OCI-LY7 (cell line): Measurements from ENCODE around the gene CAMKK1. TPM values are rescaled to one million over a fixed set of nuclear protein-coding genes. Genes with fewer than 3 reads are reported as not detected.

Experiments
- BruUV-seq: library from RNA; stranded (reverse); fragments of 400-500 nt; replicated peaks from 2 replicates; lab custom pipeline; 2021; lab: Mats Ljungman, UMichigan
- CTCF ChIA-PET: fragments of 300-600 bp; sonication (Branson Sonifier 250); formaldehyde crosslinking; loops from one replicate; lab custom pipeline; 2022; ENCODE audit warnings: antibody characterized with exemption; ENCODE audit not compliant: unreplicated experiment; lab: Charles Lee
- POLR2A ChIA-PET: fragments of 300-600 bp; sonication (Branson Sonifier 250); formaldehyde crosslinking; loops from one replicate; lab custom pipeline; 2022; ENCODE audit warnings: antibody characterized with exemption; lab: Charles Lee
- DNase-seq: peaks from one replicate; pipeline ENCODE4 v3.0.0-alpha.2; 2015; ENCODE audit warnings: low spot score
- H2AFZ ChIP-seq: fragments of 200-600 bp; sonication (generic), shearing (Covaris generic); 2 replicates; pipeline ENCODE4 v1.6.1; 2014; ENCODE audit warnings: mild to moderate bottlenecking, antibody characterized with exemption, low read length, moderate library complexity
- H3K27ac ChIP-seq: fragments of 200-600 bp; sonication (generic); 2 replicates; pipeline ENCODE4 v1.5.1; 2014; ENCODE audit warnings: mixed run types, low read depth, mild to moderate bottlenecking, moderate library complexity, low read length, inconsistent platforms; ENCODE audit not compliant: poor library complexity, severe bottlenecking
- H3K36me3 ChIP-seq: fragments of 200-600 bp; sonication (generic); 2 replicates; pipeline ENCODE4 v1.6.1; 2014; ENCODE audit warnings: mild to moderate bottlenecking, antibody characterized with exemption, low read length, moderate library complexity, mixed read lengths; ENCODE audit not compliant: insufficient read depth
- H3K4me1 ChIP-seq: fragments of 200-600 bp; sonication (generic); 2 replicates; pipeline ENCODE4 v1.5.1; 2014; ENCODE audit warnings: mild to moderate bottlenecking, low read length; ENCODE audit not compliant: insufficient read depth, poor library complexity, severe bottlenecking
- H3K4me2 ChIP-seq: fragments of 200-600 bp; sonication (generic); 2 replicates; pipeline ENCODE4 v1.6.1; 2014; ENCODE audit warnings: mild to moderate bottlenecking, low read length
- H3K4me3 ChIP-seq: fragments of 200-600 bp; sonication (generic); 2 replicates; pipeline ENCODE4 v1.5.1; 2014; ENCODE audit warnings: mild to moderate bottlenecking, low read depth, low read length; ENCODE audit not compliant: poor library complexity, severe bottlenecking
- H3K79me2 ChIP-seq: fragments of 200-600 bp; sonication (generic); 2 replicates; pipeline ENCODE4 v1.6.1; 2016; ENCODE audit warnings: low read depth, mild to moderate bottlenecking, low read length, moderate library complexity, mixed read lengths; ENCODE audit not compliant: insufficient read depth
- H3K9me2 ChIP-seq: fragments of 200-600 bp; sonication (generic); 2 replicates; pipeline ENCODE4 v1.6.1; 2016; ENCODE audit warnings: mild to moderate bottlenecking, low read length, mixed read lengths; ENCODE audit not compliant: insufficient read depth
- H3K9me3 ChIP-seq: fragments of 200-600 bp; sonication (generic); 2 replicates; pipeline ENCODE4 v1.6.1; 2014; ENCODE audit warnings: mild to moderate bottlenecking, mixed run types, low read length, mixed read lengths
- H4K20me1 ChIP-seq: fragments of 200-600 bp; sonication (generic); 2 replicates; pipeline ENCODE4 v1.6.1; 2014; ENCODE audit warnings: mild to moderate bottlenecking, antibody characterized with exemption, low read length, moderate library complexity, mixed read lengths; ENCODE audit not compliant: insufficient read depth
- CTCF ChIP-seq: fragments of 200-600 bp; sonication (generic); conservative IDR thresholded peaks from 2 replicates; pipeline ENCODE4 v1.5.1; 2014; ENCODE audit warnings: mild to moderate bottlenecking, antibody characterized with exemption, low read length, moderate library complexity, mixed read lengths
- EZH2phosphoT487 ChIP-seq: fragments of 200-600 bp; sonication (generic); IDR thresholded peaks from 2 replicates; pipeline ENCODE4 v1.6.1; 2018; ENCODE audit warnings: low read depth, borderline replicate concordance, mild to moderate bottlenecking, mixed run types, antibody characterized with exemption, low read length, moderate library complexity, mixed read lengths
- intact Hi-C: fragments of 100-400 bp; cut with micrococcal nuclease; formaldehyde crosslinking; loops from one replicate; pipeline ENCODE4 v1.10.0; 2022; ENCODE audit not compliant: unreplicated experiment
- total RNA-seq, 2 experiments: library from RNA; depleted of rRNA in 1 of 2; stranded (reverse); fragments of >200 nt in 1 of 2; shearing (Covaris generic) in 1 of 2; gene quantifications; 2 replicates each; pipeline ENCODE4 v1.2.3, GENCODE V29; 2014 to 2022

The CAMKK1 gene
- total RNA-seq, 2 experiments from 2014 or later, result 2.7 TPM

- H3K79me2 ChIP-seq, result no peaks in the 10 kb centered on the region
- POLR2A ChIA-PET, result no interaction called here
- no peaks in the 10 kb centered on the region for H3K9me2 ChIP-seq
- DNase-seq, result no peak
- BruUV-seq, result no TSS peak
- no peaks in the 10 kb centered on the region for H4K20me1 ChIP-seq
- TF ChIP-seq EZH2phosphoT487, result no peak
- no peak for TF ChIP-seq CTCF
- H3K4me3 ChIP-seq, result no peak overlapping the region
- peaks cover 97% of the 10 kb centered on the region for H3K36me3 ChIP-seq
- no peak overlapping the region for H3K4me2 ChIP-seq
- H3K27ac ChIP-seq, result no peak overlapping the region
- no peaks in the 10 kb centered on the region for H3K4me1 ChIP-seq
- CTCF ChIA-PET, result no interaction called here
- intact Hi-C loops, result no loop called here
- H3K9me3 ChIP-seq, result no peaks in the 10 kb centered on the region
- H2AFZ ChIP-seq, result no peak overlapping the region
Measured at GRCh38 chr17:3929764-3930163, 36.9 kb upstream of the CAMKK1 start.

GRCh38 chr17:3929181-3929580 lies 36.3 kb upstream of the CAMKK1 start:
- CTCF ChIA-PET, result no interaction called here
- Histone ChIP-seq H3K36me3 (peaks cover 97% of the 10 kb centered on the region), H3K9me3 (no peaks in the 10 kb centered on the region), H3K9me2 (no peaks in the 10 kb centered on the region), H3K4me1 (no peaks in the 10 kb centered on the region), H3K27ac (no peak overlapping the region), H3K4me2 (no peak overlapping the region), H3K79me2 (no peaks in the 10 kb centered on the region), H4K20me1 (no peaks in the 10 kb centered on the region), H2AFZ (no peak overlapping the region), H3K4me3 (no peak overlapping the region)
- DNase-seq, result no peak
- intact Hi-C loops, result no loop called here
- no TSS peak for BruUV-seq
- POLR2A ChIA-PET, result interaction anchor here (0.6 kb wide), 1 partner anchor 9 kb away, joined by 3 read pairs; no protein-coding TSS in a partner anchor
- TF ChIP-seq CTCF (no peak), EZH2phosphoT487 (no peak)

- no peak for DNase-seq
- no peak for TF ChIP-seq EZH2phosphoT487
- Histone ChIP-seq H3K4me1 (peaks cover under 1% of the 10 kb centered on the region), H3K36me3 (peaks cover 96% of the 10 kb centered on the region), H3K4me3 (no peak overlapping the region), H2AFZ (no peak overlapping the region), H4K20me1 (no peaks in the 10 kb centered on the region), H3K79me2 (no peaks in the 10 kb centered on the region), H3K27ac (no peak overlapping the region), H3K9me2 (no peaks in the 10 kb centered on the region), H3K9me3 (no peaks in the 10 kb centered on the region), H3K4me2 (no peak overlapping the region)
- no TSS peak for BruUV-seq
- ChIA-PET CTCF (no interaction called here), POLR2A (no interaction called here)
- intact Hi-C loops, result no loop called here
Measured at GRCh38 chr17:3928406-3928805, 35.6 kb upstream of the CAMKK1 start.
